Motor neuron (in vitro differentiated cells): ENCODE results near the gene OPRL1. TPM values are rescaled to one million over a fixed set of nuclear protein-coding genes. Genes with fewer than 3 reads are reported as not detected.
"Not testable (repeated sequence)": the region's sequence is repeated elsewhere in the genome, so short reads cannot be mapped to it uniquely, and the experiment has no call there.

ENCODE experiments used
- ATAC-seq, 8 experiments: fragments of 200-7000 bp; cut with Tn5 transposase; replicated peaks in 6 of 8; 2 replicates each; pipeline ENCODE4 v1.8.0; 2021; ENCODE audit warnings: mild to moderate bottlenecking in 8 of 8, moderate library complexity in 8 of 8
- H3K27ac ChIP-seq, 2 donors: fragments of 250-450 bp; sonication (Bioruptor Pico); 2 replicates each; pipeline ENCODE4 v1.9.0; 2021; ENCODE audit warnings: antibody characterized with exemption in 2 of 2, mild to moderate bottlenecking in 2 of 2, moderate library complexity in 1 of 2
- H3K4me1 ChIP-seq, 2 donors: fragments of 250-450 bp; sonication (Bioruptor Pico); replicated peaks in 1 of 2; 2 replicates each; pipeline ENCODE4 v1.6.1; 2021; ENCODE audit warnings: antibody characterized with exemption in 2 of 2, mild to moderate bottlenecking in 2 of 2, moderate library complexity in 1 of 2
- H3K4me3 ChIP-seq, 5 donors: fragments of 250-450 bp; sonication (Bioruptor Pico); 2 replicates each; pipeline ENCODE4 v1.9.0; 2021; ENCODE audit warnings: antibody characterized with exemption in 5 of 5, mild to moderate bottlenecking in 5 of 5, moderate library complexity in 4 of 5
- WGBS, 10 experiments: fragments of 450-650 bp; shearing (Covaris generic); methylation state at CpG; one replicate each; pipeline ENCODE4 v1.0.0; 2022; 5-methylcytosine and 5-hydroxymethylcytosine counted together
- in situ Hi-C, 9 experiments: fragments of 400-800 bp; cut with MboI; loops; one replicate each; pipeline ENCODE4 v1.15.0; 2021; ENCODE audit warnings: low sequenced_read_pairs in 9 of 9, low pct_unique_long_range_greater_than_20kb in 2 of 9; ENCODE audit not compliant: unreplicated experiment in 9 of 9
- total RNA-seq, 8 experiments: library from RNA; unstranded; fragments of 300-600 nt; gene quantifications; 2 replicates each; pipeline versions ENCODE4 v1.2.3 to v1.2.4, GENCODE V29; 2022

The OPRL1 gene
- total RNA-seq, 8 experiments from 2014 or later = 0.15 to 3.1 (median 1.5) TPM

- WGBS, 10 experiments = 96 to 100% methylated on average over 2 to 4 of the region's 6 CpGs; no CpG with 5 or more reads in 8 of the 10 experiments
- H3K4me1 ChIP-seq = peaks cover 23 to 37% of the 10 kb centered on the region in 2 donors
- in situ Hi-C loops = no loop called here
- H3K27ac ChIP-seq = no peak overlapping the region
- ATAC-seq = no peak
- no peak overlapping the region for H3K4me3 ChIP-seq
Measured at GRCh38 chr20:64081624-64081964, 1.7 kb downstream of the OPRL1 start.

GRCh38 chr20:64082126-64082731 lies 2.3 kb downstream of the OPRL1 start:
- no peak overlapping the region for H3K27ac ChIP-seq
- in situ Hi-C loops = no loop called here
- WGBS, 10 experiments = 8 to 43% methylated on average over 2 of the region's 13 CpGs; no CpG with 5 or more reads in 8 of the 10 experiments
- no peak overlapping the region for H3K4me3 ChIP-seq
- ATAC-seq = peak in 1 of 8 experiments; percentile 2
- peaks cover 23 to 37% of the 10 kb centered on the region in 2 donors for H3K4me1 ChIP-seq

GRCh38 chr20:64082820-64083377 lies 3.0 kb downstream of the OPRL1 start:
- 0 to 50% (median 13%) methylated on average over 1 to 5 of the region's 13 CpGs; no CpG with 5 or more reads in 4 of the 10 experiments for WGBS, 10 experiments
- in situ Hi-C loops = no loop called here
- peaks cover 23 to 37% of the 10 kb centered on the region in 2 donors for H3K4me1 ChIP-seq
- no peak overlapping the region for H3K27ac ChIP-seq
- peak overlapping the region in 4 of 5 donors; percentile 31 to 48 (median 42) for H3K4me3 ChIP-seq
- no peak for ATAC-seq

DNA sequence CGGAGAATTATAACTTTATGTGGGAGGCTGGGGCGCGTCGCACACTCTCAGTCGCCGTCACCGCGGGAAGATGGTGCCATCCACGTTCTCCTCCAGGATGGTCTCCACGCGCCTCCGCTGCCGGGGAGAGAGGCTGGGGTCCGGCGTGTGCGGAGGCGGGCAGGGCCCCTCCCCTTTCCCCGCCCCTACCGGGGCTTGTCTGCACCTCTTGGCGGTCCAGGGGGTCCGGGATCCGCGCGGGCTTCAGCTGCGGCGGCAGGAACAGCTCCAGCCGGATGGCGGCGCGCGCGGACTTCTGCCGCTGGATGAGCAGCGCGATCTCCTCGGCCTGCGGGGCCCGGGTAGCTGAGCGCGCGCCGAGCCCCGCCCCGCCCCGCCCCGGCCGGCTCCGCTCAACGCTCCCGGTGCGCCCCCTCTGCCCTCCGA lies 3.5 kb downstream of the OPRL1 start:
- in situ Hi-C loops = no loop called here
- ATAC-seq = peak; percentile 43 to 78 (median 51)
- 0 to 15% methylated on average over 1 to 5 of the region's 52 CpGs; no CpG with 5 or more reads in 8 of the 10 experiments for WGBS, 10 experiments
- Histone ChIP-seq H3K4me3 (peak overlapping the region; percentile 31 to 48 (median 39)), H3K27ac (no peak overlapping the region), H3K4me1 (peaks cover 21 to 36% of the 10 kb centered on the region in 2 donors)

GRCh38 chr20:64083804-64084684 lies 4.2 kb downstream of the OPRL1 start, which contains the start of gene LKAAEAR1:
Gene LKAAEAR1, minus strand, starts transcription at chr20:64084398. Its CDS starts 179 bp downstream, at chr20:64084219.
- peaks cover 15 to 31% of the 10 kb centered on the region in 2 donors for H3K4me1 ChIP-seq
- peak in 6 of 8 experiments; percentile 4 to 25 (median 7) for ATAC-seq
- no peak within 1 kb of the TSS for H3K27ac ChIP-seq
- WGBS, 10 experiments = 0 to 36% (median 12%) methylated on average over 1 to 5 of the region's 86 CpGs; no CpG with 5 or more reads in 6 of the 10 experiments
- in situ Hi-C loops = no loop called here
- peak within 1 kb of the TSS; percentile 31 to 48 (median 39) for H3K4me3 ChIP-seq

DNA sequence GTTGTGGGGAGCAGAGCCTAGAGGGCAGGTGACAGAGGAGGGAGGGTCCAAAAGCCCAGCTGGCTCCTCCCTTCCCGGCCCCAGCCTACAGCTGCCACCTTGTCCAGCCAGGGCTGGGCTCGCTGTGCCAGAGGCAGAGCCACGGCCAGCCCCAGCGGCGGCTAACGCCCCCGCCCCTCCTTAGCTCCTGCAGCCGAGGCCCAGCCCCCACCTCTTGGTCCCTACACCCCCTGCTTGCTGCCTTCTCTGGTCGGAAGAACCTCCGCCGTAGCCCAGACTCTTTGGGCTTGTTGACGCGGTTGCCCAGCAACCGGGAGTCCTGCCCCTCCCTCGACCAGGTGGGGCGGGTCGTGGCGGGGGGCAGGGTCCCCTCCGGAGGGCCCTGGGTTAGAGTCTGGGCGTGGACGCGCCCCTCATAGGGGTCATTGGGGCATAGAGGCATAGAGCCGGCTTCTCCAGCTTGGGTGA lies 4.8 kb downstream of the OPRL1 start:
- peak in 6 of 8 experiments; percentile 0 to 26 (median 8) for ATAC-seq
- H3K27ac ChIP-seq = no peak overlapping the region
- in situ Hi-C loops = no loop called here

GRCh38 chr20:64086801-64087200 lies 6.9 kb downstream of the OPRL1 start:
- WGBS, 10 experiments = 25% methylated on average over 2 of the region's 11 CpGs; no CpG with 5 or more reads in 9 of the 10 experiments
- in situ Hi-C loops = no loop called here
- ATAC-seq = no peak
- H3K4me1 ChIP-seq = peaks cover 34 to 47% of the 10 kb centered on the region in 2 donors
- no peak overlapping the region for H3K27ac ChIP-seq
- no peak overlapping the region for H3K4me3 ChIP-seq

More for the DNA sequence above, 4.8 kb downstream of the OPRL1 start:
- no CpG with 5 or more reads among the region's 23 CpGs for WGBS, 10 experiments
- peak overlapping the region in 1 of 5 donors; percentile 48 for H3K4me3 ChIP-seq
- peaks cover 19 to 35% of the 10 kb centered on the region in 2 donors for H3K4me1 ChIP-seq

GRCh38 chr20:64087226-64087825 lies 7.4 kb downstream of the OPRL1 start:
- WGBS, 10 experiments = no CpG with 5 or more reads among the region's 36 CpGs
- in situ Hi-C loops, ATAC-seq, H3K4me3 ChIP-seq, H3K27ac ChIP-seq: not testable (repeated sequence)
- peaks cover 39 to 47% of the 10 kb centered on the region in 2 donors for H3K4me1 ChIP-seq

- not testable (repeated sequence) for ATAC-seq, H3K27ac ChIP-seq
Measured at GRCh38 chr20:64088586-64088985, 8.7 kb downstream of the OPRL1 start.

DNA sequence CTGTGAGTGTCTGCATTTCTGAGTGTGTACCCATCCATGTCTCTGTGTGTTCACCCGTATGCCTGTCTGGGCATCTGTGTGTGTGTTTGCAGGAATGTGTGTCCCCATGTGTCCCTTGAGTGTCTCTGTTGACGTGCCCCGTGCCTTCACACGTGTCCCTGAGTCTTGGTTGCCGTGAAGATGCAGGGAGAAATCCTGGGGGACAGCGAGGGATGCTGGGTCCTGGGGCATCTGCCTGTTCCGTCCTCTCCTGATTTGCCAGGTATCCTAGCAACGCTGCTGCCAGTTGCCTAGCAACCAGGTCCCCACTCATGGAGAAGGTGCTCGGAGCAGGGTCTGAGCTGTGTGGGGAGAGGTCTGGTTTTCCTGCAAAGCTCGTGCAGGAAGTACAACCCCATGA lies 10.3 kb downstream of the OPRL1 start:
- H3K4me1 ChIP-seq = peaks cover 36% of the 10 kb centered on the region in 2 donors
- ATAC-seq = peak in 5 of 8 experiments; percentile 89 to 94 (median 91)
- 20 to 71% methylated on average over 1 of the region's 10 CpGs; no CpG with 5 or more reads in 8 of the 10 experiments for WGBS, 10 experiments
- H3K4me3 ChIP-seq = no peak overlapping the region
- H3K27ac ChIP-seq = peak overlapping the region; percentile 75 to 85
- in situ Hi-C loops = no loop called here

More at GRCh38 chr20:64088586-64088985, 8.7 kb downstream of the OPRL1 start:
- peaks cover 46 to 50% of the 10 kb centered on the region in 2 donors for H3K4me1 ChIP-seq
- H3K4me3 ChIP-seq, in situ Hi-C loops: not testable (repeated sequence)

DNA sequence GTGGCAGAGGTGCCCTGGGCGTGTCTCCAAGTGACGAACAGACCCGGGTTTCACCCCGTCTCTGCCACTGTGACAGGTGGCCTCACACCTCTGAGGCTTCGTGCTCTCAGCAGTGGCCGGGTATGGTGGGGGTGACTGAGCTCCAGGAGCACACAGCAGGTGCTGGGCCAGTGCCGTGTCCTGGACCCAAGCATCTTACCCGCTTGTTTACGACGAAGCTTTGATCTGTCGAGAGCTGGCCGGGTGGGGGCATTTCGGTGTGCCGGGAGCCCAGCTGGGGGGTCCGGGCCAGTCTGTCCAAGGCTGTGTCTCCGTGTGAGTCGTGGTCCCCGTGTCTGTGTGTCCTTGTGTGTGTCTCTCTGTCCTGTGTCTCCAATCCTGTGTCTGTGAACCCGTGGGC lies 11.5 kb downstream of the OPRL1 start:
- H3K4me3 ChIP-seq = no peak overlapping the region
- in situ Hi-C loops = no loop called here
- peak in 1 of 8 experiments; percentile 0 for ATAC-seq
- WGBS, 10 experiments = 50% methylated on average over 3 of the region's 19 CpGs; no CpG with 5 or more reads in 9 of the 10 experiments
- peak overlapping the region; percentile 31 to 52 for H3K27ac ChIP-seq
- H3K4me1 ChIP-seq = peaks cover 36% of the 10 kb centered on the region in 2 donors

GRCh38 chr20:64091770-64092169 lies 11.9 kb downstream of the OPRL1 start:
- Histone ChIP-seq H3K27ac (peak overlapping the region; percentile 31 to 52), H3K4me1 (peaks cover 36% of the 10 kb centered on the region in 2 donors), H3K4me3 (peak overlapping the region in 4 of 5 donors; percentile 6 to 24 (median 18))
- WGBS, 10 experiments = no CpG with 5 or more reads among the region's 16 CpGs
- in situ Hi-C loops = no loop called here
- ATAC-seq = peak in 7 of 8 experiments; percentile 27 to 53 (median 47)
